SK-N-SH (cell line): ENCODE measurements around the gene SRRM4. TPM values are rescaled to one million over a fixed set of nuclear protein-coding genes. Genes with fewer than 3 reads are reported as not detected.

ENCODE experiments used
- CTCF ChIA-PET: fragments of 300-600, 350-600 bp; formaldehyde crosslinking; extraction: SDS; loops from one replicate; lab custom pipeline; 2021; lab: Yijun Ruan, JAX
- POLR2A ChIA-PET: fragments of 350-600 bp; sonication (Branson Sonifier 250); formaldehyde crosslinking; extraction: SDS; loops from one replicate; lab custom pipeline; 2020; ENCODE audit warnings: antibody characterized with exemption, inconsistent platforms; lab: Yijun Ruan, JAX
- DNase-seq: peaks from one replicate; pipeline ENCODE4 v3.0.0; 2012
- H2AFZ ChIP-seq: fragments of 200-600 bp; sonication (generic); 2 replicates; pipeline ENCODE4 v1.8.1; 2016; ENCODE audit warnings: antibody characterized with exemption, mild to moderate bottlenecking, low read depth
- H3F3A ChIP-seq: fragments of 200-600 bp; sonication (generic); replicated peaks from 2 replicates; pipeline ENCODE3; 2016; ENCODE audit warnings: antibody characterized with exemption, mild to moderate bottlenecking; ENCODE audit not compliant: insufficient read depth
- H3K27ac ChIP-seq, 2 experiments: fragments of 200-500 bp in 1 of 2; fragments of 200-600 bp in 1 of 2; sonication (Bioruptor generic) in 1 of 2; sonication (generic), shearing (Covaris generic) in 1 of 2; 2 replicates each; pipeline versions ENCODE4 v1.5.1 to v1.6.1; 2014 to 2016; ENCODE audit warnings: low read depth in 2 of 2, inconsistent platforms in 1 of 2, low read length in 1 of 2, mild to moderate bottlenecking in 1 of 2, mixed read lengths in 1 of 2
- H3K27me3 ChIP-seq: fragments of 200-600 bp; sonication (generic), shearing (Covaris generic); 2 replicates; pipeline ENCODE4 v1.6.1; 2016; ENCODE audit warnings: mixed run types; ENCODE audit not compliant: insufficient read depth
- H3K36me3 ChIP-seq, 2 experiments: fragments of 200-500 bp in 1 of 2; fragments of 200-600 bp in 1 of 2; sonication (Bioruptor generic) in 1 of 2; sonication (generic) in 1 of 2; replicated peaks in 1 of 2; 2 replicates each; pipeline versions ENCODE3 to v1.5.1; 2014 to 2016; ENCODE audit warnings: low read length in 1 of 2, mild to moderate bottlenecking in 1 of 2; ENCODE audit not compliant: insufficient read depth in 2 of 2, control insufficient read depth in 1 of 2
- H3K4me1 ChIP-seq, 2 experiments: fragments of 200-500 bp in 1 of 2; fragments of 200-600 bp in 1 of 2; sonication (Bioruptor generic) in 1 of 2; sonication (generic), shearing (Covaris generic) in 1 of 2; 2 replicates each; pipeline versions ENCODE4 v1.5.1 to v1.6.1; 2014 to 2016; ENCODE audit warnings: low read depth in 1 of 2, low read length in 1 of 2, mixed run types in 1 of 2; ENCODE audit not compliant: insufficient read depth in 2 of 2, control insufficient read depth in 1 of 2
- H3K4me2 ChIP-seq: fragments of 200-600 bp; sonication (generic), shearing (Covaris generic); 2 replicates; pipeline ENCODE4 v1.6.1; 2017; ENCODE audit warnings: mixed run types
- H3K4me3 ChIP-seq, 2 experiments: fragments of 200-500 bp in 1 of 2; fragments of 200-600 bp in 1 of 2; sonication (Bioruptor generic) in 1 of 2; sonication (generic), shearing (Covaris generic) in 1 of 2; 2 replicates each; pipeline versions ENCODE4 v1.5.1 to v1.8.1; 2014 to 2016; ENCODE audit warnings: low read depth in 2 of 2, inconsistent platforms in 1 of 2, low read length in 1 of 2, mild to moderate bottlenecking in 1 of 2, mixed read lengths in 1 of 2, moderate library complexity in 1 of 2
- H3K79me2 ChIP-seq: fragments of 200-600 bp; sonication (generic); 2 replicates; pipeline ENCODE4 v1.8.1; 2017; ENCODE audit warnings: mild to moderate bottlenecking; ENCODE audit not compliant: insufficient read depth
- H3K9ac ChIP-seq: fragments of 200-600 bp; sonication (generic); 2 replicates; pipeline ENCODE4 v1.6.1; 2017; ENCODE audit warnings: mixed run types
- H3K9me2 ChIP-seq: fragments of 200-600 bp; sonication (generic); 2 replicates; pipeline ENCODE4 v1.6.1; 2017; ENCODE audit warnings: mixed run types
- H3K9me3 ChIP-seq: fragments of 200-600 bp; sonication (generic); 2 replicates; pipeline ENCODE4 v1.6.1; 2017; ENCODE audit warnings: mixed run types, mild to moderate bottlenecking, moderate library complexity
- H4K20me1 ChIP-seq: fragments of 200-600 bp; sonication (generic); 2 replicates; pipeline ENCODE4 v1.6.1; 2017; ENCODE audit warnings: mild to moderate bottlenecking, mixed run types; ENCODE audit not compliant: insufficient read depth
- CTCF ChIP-seq: fragments of 200-600 bp; sonication (generic); IDR thresholded peaks from 2 replicates; pipeline ENCODE4 v1.6.1; 2017; ENCODE audit warnings: antibody characterized with exemption, mild to moderate bottlenecking, moderate library complexity
- ELF1 ChIP-seq: IDR thresholded peaks from 2 replicates; pipeline ENCODE4 v1.4.0; 2012
- EZH2phosphoT487 ChIP-seq: fragments of 200-600 bp; sonication (generic); IDR thresholded peaks from 2 replicates; pipeline ENCODE4 v1.6.1; 2017; ENCODE audit warnings: low read depth, mixed run types, mild to moderate bottlenecking, antibody characterized with exemption, moderate library complexity, borderline replicate concordance
- FOXJ3 ChIP-seq: sonication (generic); formaldehyde crosslinking; IDR thresholded peaks from 2 replicates; pipeline ENCODE4 v1.5.1; 2020; ENCODE audit warnings: mild to moderate bottlenecking, missing genetic modification reagents
- GABPA ChIP-seq: IDR thresholded peaks from 2 replicates; pipeline ENCODE4 v1.4.0; 2012; ENCODE audit warnings: low read depth, mild to moderate bottlenecking
- GATA2 ChIP-seq: sonication (generic); formaldehyde crosslinking; IDR thresholded peaks from 2 replicates; pipeline ENCODE4 v1.5.0; 2020; ENCODE audit warnings: mild to moderate bottlenecking, missing genetic modification reagents
- NFIC ChIP-seq: IDR thresholded peaks from 2 replicates; pipeline ENCODE4 v1.4.0; 2012; ENCODE audit warnings: borderline replicate concordance
- NRF1 ChIP-seq: IDR thresholded peaks from 2 replicates; pipeline ENCODE4 v1.6.1; 2012; ENCODE audit warnings: low read depth, mild to moderate bottlenecking, low read length
- POLR2AphosphoS5 ChIP-seq: IDR thresholded peaks from 2 replicates; pipeline ENCODE4 v1.6.1; 2012; ENCODE audit warnings: low read depth, low read length
- RAD21 ChIP-seq: IDR thresholded peaks from 2 replicates; pipeline ENCODE4 v1.6.1; 2012; ENCODE audit warnings: mild to moderate bottlenecking, low read length
- RXRA ChIP-seq: IDR thresholded peaks from 2 replicates; pipeline ENCODE4 v1.4.0; 2012; ENCODE audit warnings: low read depth, mild to moderate bottlenecking, borderline replicate concordance
- TCF12 ChIP-seq: IDR thresholded peaks from 2 replicates; pipeline ENCODE4 v1.4.0; 2012
- YY1 ChIP-seq: IDR thresholded peaks from 2 replicates; pipeline ENCODE4 v1.4.0; 2012; ENCODE audit warnings: low read depth, mild to moderate bottlenecking
- WGBS: methylation state at CpG from one replicate; pipeline ENCODE4 v1.1.6; 2017; ENCODE audit warnings: low lambda C conversion rate; 5-methylcytosine and 5-hydroxymethylcytosine counted together
- polyA plus RNA-seq, 3 experiments: library from polyadenylated mRNA; depleted of rRNA; stranded (reverse); fragments of >200 nt; gene quantifications; 2 replicates each; pipeline ENCODE4 v1.2.3, GENCODE V29; 2012
- TF ChIP-seq, protein P1 (sequence below): fragments of 150-350 bp; IDR thresholded peaks from 2 replicates; pipeline ENCODE4 v1.6.1; 2016; ENCODE audit warnings: mild to moderate bottlenecking, low read depth, low read length
- TF ChIP-seq, protein P2 (sequence below): IDR thresholded peaks from 2 replicates; pipeline ENCODE4 v1.6.1; 2012; ENCODE audit warnings: mild to moderate bottlenecking, low read depth, low read length, moderate library complexity
- TF ChIP-seq, protein P3 (sequence below): IDR thresholded peaks from 2 replicates; pipeline ENCODE4 v1.4.0; 2012; ENCODE audit warnings: low read depth, borderline replicate concordance
- TF ChIP-seq, protein P4 (sequence below): IDR thresholded peaks from 2 replicates; pipeline ENCODE4 v1.4.0; 2012; ENCODE audit warnings: low read depth, borderline replicate concordance

Gene SRRM4
- polyA plus RNA-seq, 1 of the 3 experiments (the other 2 are of a cell fraction): 0.03 TPM

GRCh38 chr12:119136811-119137410, 155.6 kb downstream of the SRRM4 start:
- DNase-seq: no peak
- H3K9ac ChIP-seq: no peak overlapping the region
- H3K79me2 ChIP-seq: no peaks in the 10 kb centered on the region
- no peaks in the 10 kb centered on the region for H3K36me3 ChIP-seq
- POLR2A ChIA-PET: no interaction called here
- CTCF ChIA-PET: interaction anchor here (0.8 to 2.1 kb wide), 4 partner anchors 17 to 57 kb away, joined by 3 to 8 read pairs (median 6); no protein-coding TSS in a partner anchor
- no peak overlapping the region for H3K4me3 ChIP-seq
- no peaks in the 10 kb centered on the region for H3K27me3 ChIP-seq
- no peak overlapping the region for H2AFZ ChIP-seq
- WGBS: 31% methylated on average over 4 of the region's 4 CpGs
- no peaks in the 10 kb centered on the region for H3K9me2 ChIP-seq
- no peaks in the 10 kb centered on the region for H3K9me3 ChIP-seq
- peaks cover 0 to 2% of the 10 kb centered on the region in 2 experiments; a peak in 1 of 4 replicates for H3K4me1 ChIP-seq
- H3K27ac ChIP-seq: no peak overlapping the region
- no peak for TF ChIP-seq GABPA
- TF ChIP-seq NRF1: no peak
- TF ChIP-seq EZH2phosphoT487: no peak
- H3F3A ChIP-seq: no peaks in the 10 kb centered on the region
- H4K20me1 ChIP-seq: no peaks in the 10 kb centered on the region
- H3K4me2 ChIP-seq: no peak overlapping the region

- no peak overlapping the region for H3K27ac ChIP-seq
- no peak overlapping the region for H3K4me3 ChIP-seq
- POLR2A ChIA-PET: no interaction called here
- CTCF ChIA-PET: interaction anchor here (0.6 to 1.1 kb wide), 2 partner anchors 34 to 93 kb away, joined by 3 read pairs; no protein-coding TSS in a partner anchor
- no peak overlapping the region for H2AFZ ChIP-seq
- no peaks in the 10 kb centered on the region for H3K36me3 ChIP-seq
- H3K27me3 ChIP-seq: no peaks in the 10 kb centered on the region
- no peaks in the 10 kb centered on the region for H3K9me2 ChIP-seq
- no peaks in the 10 kb centered on the region for H3K9me3 ChIP-seq
- H4K20me1 ChIP-seq: no peaks in the 10 kb centered on the region
- H3F3A ChIP-seq: no peaks in the 10 kb centered on the region
- peaks cover 0 to 2% of the 10 kb centered on the region in 2 experiments; a peak in 1 of 4 replicates for H3K4me1 ChIP-seq
- H3K4me2 ChIP-seq: no peak overlapping the region
- no peak overlapping the region for H3K9ac ChIP-seq
- no peaks in the 10 kb centered on the region for H3K79me2 ChIP-seq
- DNase-seq: no peak
- 47% methylated on average over 2 of the region's 2 CpGs for WGBS
- TF ChIP-seq, protein P1, sequence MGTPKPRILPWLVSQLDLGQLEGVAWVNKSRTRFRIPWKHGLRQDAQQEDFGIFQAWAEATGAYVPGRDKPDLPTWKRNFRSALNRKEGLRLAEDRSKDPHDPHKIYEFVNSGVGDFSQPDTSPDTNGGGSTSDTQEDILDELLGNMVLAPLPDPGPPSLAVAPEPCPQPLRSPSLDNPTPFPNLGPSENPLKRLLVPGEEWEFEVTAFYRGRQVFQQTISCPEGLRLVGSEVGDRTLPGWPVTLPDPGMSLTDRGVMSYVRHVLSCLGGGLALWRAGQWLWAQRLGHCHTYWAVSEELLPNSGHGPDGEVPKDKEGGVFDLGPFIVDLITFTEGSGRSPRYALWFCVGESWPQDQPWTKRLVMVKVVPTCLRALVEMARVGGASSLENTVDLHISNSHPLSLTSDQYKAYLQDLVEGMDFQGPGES: no peak
- no peak for TF ChIP-seq YY1
- no peak for TF ChIP-seq GABPA
- no peak for TF ChIP-seq NRF1
- TF ChIP-seq POLR2AphosphoS5: no peak
- TF ChIP-seq, protein P2, sequence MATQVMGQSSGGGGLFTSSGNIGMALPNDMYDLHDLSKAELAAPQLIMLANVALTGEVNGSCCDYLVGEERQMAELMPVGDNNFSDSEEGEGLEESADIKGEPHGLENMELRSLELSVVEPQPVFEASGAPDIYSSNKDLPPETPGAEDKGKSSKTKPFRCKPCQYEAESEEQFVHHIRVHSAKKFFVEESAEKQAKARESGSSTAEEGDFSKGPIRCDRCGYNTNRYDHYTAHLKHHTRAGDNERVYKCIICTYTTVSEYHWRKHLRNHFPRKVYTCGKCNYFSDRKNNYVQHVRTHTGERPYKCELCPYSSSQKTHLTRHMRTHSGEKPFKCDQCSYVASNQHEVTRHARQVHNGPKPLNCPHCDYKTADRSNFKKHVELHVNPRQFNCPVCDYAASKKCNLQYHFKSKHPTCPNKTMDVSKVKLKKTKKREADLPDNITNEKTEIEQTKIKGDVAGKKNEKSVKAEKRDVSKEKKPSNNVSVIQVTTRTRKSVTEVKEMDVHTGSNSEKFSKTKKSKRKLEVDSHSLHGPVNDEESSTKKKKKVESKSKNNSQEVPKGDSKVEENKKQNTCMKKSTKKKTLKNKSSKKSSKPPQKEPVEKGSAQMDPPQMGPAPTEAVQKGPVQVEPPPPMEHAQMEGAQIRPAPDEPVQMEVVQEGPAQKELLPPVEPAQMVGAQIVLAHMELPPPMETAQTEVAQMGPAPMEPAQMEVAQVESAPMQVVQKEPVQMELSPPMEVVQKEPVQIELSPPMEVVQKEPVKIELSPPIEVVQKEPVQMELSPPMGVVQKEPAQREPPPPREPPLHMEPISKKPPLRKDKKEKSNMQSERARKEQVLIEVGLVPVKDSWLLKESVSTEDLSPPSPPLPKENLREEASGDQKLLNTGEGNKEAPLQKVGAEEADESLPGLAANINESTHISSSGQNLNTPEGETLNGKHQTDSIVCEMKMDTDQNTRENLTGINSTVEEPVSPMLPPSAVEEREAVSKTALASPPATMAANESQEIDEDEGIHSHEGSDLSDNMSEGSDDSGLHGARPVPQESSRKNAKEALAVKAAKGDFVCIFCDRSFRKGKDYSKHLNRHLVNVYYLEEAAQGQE: no peak
- no peak for TF ChIP-seq ELF1
- no peak for TF ChIP-seq CTCF
- TF ChIP-seq, protein P3, sequence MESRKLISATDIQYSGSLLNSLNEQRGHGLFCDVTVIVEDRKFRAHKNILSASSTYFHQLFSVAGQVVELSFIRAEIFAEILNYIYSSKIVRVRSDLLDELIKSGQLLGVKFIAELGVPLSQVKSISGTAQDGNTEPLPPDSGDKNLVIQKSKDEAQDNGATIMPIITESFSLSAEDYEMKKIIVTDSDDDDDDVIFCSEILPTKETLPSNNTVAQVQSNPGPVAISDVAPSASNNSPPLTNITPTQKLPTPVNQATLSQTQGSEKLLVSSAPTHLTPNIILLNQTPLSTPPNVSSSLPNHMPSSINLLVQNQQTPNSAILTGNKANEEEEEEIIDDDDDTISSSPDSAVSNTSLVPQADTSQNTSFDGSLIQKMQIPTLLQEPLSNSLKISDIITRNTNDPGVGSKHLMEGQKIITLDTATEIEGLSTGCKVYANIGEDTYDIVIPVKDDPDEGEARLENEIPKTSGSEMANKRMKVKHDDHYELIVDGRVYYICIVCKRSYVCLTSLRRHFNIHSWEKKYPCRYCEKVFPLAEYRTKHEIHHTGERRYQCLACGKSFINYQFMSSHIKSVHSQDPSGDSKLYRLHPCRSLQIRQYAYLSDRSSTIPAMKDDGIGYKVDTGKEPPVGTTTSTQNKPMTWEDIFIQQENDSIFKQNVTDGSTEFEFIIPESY: no peak
- TF ChIP-seq GATA2 (CRISPR knock-in tag): no peak
- no peak for TF ChIP-seq RXRA
- TF ChIP-seq RAD21: no peak
- TF ChIP-seq NFIC: no peak
- TF ChIP-seq, protein P4, sequence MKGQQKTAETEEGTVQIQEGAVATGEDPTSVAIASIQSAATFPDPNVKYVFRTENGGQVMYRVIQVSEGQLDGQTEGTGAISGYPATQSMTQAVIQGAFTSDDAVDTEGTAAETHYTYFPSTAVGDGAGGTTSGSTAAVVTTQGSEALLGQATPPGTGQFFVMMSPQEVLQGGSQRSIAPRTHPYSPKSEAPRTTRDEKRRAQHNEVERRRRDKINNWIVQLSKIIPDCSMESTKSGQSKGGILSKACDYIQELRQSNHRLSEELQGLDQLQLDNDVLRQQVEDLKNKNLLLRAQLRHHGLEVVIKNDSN: no peak
- TF ChIP-seq TCF12: no peak
- TF ChIP-seq EZH2phosphoT487: no peak
- TF ChIP-seq FOXJ3 (CRISPR knock-in tag): no peak
These were observed 158.1 kb downstream of the SRRM4 start for GRCh38 chr12:119139448-119139847.
